ENCODE results near the gene GCGR. TPM values are rescaled to one million over a fixed set of nuclear protein-coding genes. Genes with fewer than 3 reads are reported as not detected.
A peak's percentile ranks its signal among the peaks of the same experiment; 100 is the strongest.
"Not testable (repeated sequence)": the region's sequence is repeated elsewhere in the genome, so short reads cannot be mapped to it uniquely, and the experiment has no call there.

Gene GCGR
- total RNA-seq, 1 donor from 2014 or later, result not detected

- no peak for DNase-seq (ENCODE audit: low spot score)
- Histone ChIP-seq H3K9me3 (ENCODE audit: low read depth) (no peaks in the 10 kb centered on the region), H3K9ac (no peak overlapping the region), H3K4me1 (no peaks in the 10 kb centered on the region), H4K20me1 (ENCODE audit: low read depth) (no peaks in the 10 kb centered on the region), H3K4me3 (no peak overlapping the region), H3F3A (ENCODE audit: low read depth) (peaks cover 11% of the 10 kb centered on the region), H3K27me3 (no peaks in the 10 kb centered on the region), H3K36me3 (no peaks in the 10 kb centered on the region), H3K79me2 (ENCODE audit: low read depth) (peaks cover 8% of the 10 kb centered on the region), H3K27ac (no peak overlapping the region), H2AFZ (replicated peaks) (no peak overlapping the region), H3K4me2 (no peak overlapping the region)
- H3K9me3 Mint-ChIP-seq, result no peaks in the 10 kb centered on the region
- no peak overlapping the region for H3K27ac Mint-ChIP-seq
- H3K27me3 Mint-ChIP-seq (ENCODE audit: insufficient read depth, low read depth), result peaks cover 7% of the 10 kb centered on the region
- H3K4me1 Mint-ChIP-seq, result no peaks in the 10 kb centered on the region
- no peak for TF ChIP-seq EZH2phosphoT487 (IDR thresholded peaks at IDR 0.05)
- no peak for TF ChIP-seq CTCF (IDR thresholded peaks at IDR 0.05)
- H3K4me3 Mint-ChIP-seq, result no peak overlapping the region
- peaks cover 3% of the 10 kb centered on the region for H3K36me3 Mint-ChIP-seq
Observed at GRCh38 chr17:81839301-81839700, 35.4 kb downstream of the GCGR start.

GRCh38 chr17:81840059-81840458 lies 36.1 kb downstream of the GCGR start:
- H3K27ac Mint-ChIP-seq; DNase-seq (ENCODE audit: low spot score); H3K9me3 Mint-ChIP-seq; H3K36me3 ChIP-seq; H3K4me1 Mint-ChIP-seq; H3K4me1 ChIP-seq; H3K27me3 ChIP-seq; H3K4me3 ChIP-seq; H3K27ac ChIP-seq; H3K79me2 ChIP-seq (ENCODE audit: low read depth); H3K27me3 Mint-ChIP-seq (ENCODE audit: insufficient read depth, low read depth); H3K4me2 ChIP-seq; H2AFZ ChIP-seq (replicated peaks); H3K36me3 Mint-ChIP-seq; H3K9ac ChIP-seq; H3K4me3 Mint-ChIP-seq; H3K9me3 ChIP-seq (ENCODE audit: low read depth); H4K20me1 ChIP-seq (ENCODE audit: low read depth): not testable (repeated sequence)
- peaks cover 11% of the 10 kb centered on the region for H3F3A ChIP-seq (ENCODE audit: low read depth)

- Histone ChIP-seq H3K4me1 (no peaks in the 10 kb centered on the region), H4K20me1 (ENCODE audit: low read depth) (no peaks in the 10 kb centered on the region), H3K79me2 (ENCODE audit: low read depth) (no peaks in the 10 kb centered on the region), H3K4me3 (no peak overlapping the region), H3K9me3 (ENCODE audit: low read depth) (no peaks in the 10 kb centered on the region), H3K9ac (no peak overlapping the region), H2AFZ (replicated peaks) (no peak overlapping the region), H3K27ac (peak overlapping the region; percentile 67), H3K4me2 (no peak overlapping the region), H3K36me3 (no peaks in the 10 kb centered on the region), H3K27me3 (no peaks in the 10 kb centered on the region), H3F3A (ENCODE audit: low read depth) (peaks cover 11% of the 10 kb centered on the region)
- Mint-ChIP-seq H3K36me3 (peaks cover 3% of the 10 kb centered on the region), H3K9me3 (no peaks in the 10 kb centered on the region), H3K4me1 (no peaks in the 10 kb centered on the region), H3K27me3 (ENCODE audit: insufficient read depth, low read depth) (peaks cover 7% of the 10 kb centered on the region), H3K27ac (no peak overlapping the region), H3K4me3 (no peak overlapping the region)
- no peak for TF ChIP-seq EZH2 (IDR thresholded peaks at IDR 0.05)
- no peak for TF ChIP-seq CTCF (IDR thresholded peaks at IDR 0.05)
- TF ChIP-seq EZH2phosphoT487 (IDR thresholded peaks at IDR 0.05), result no peak
- peak; percentile 51 for DNase-seq (ENCODE audit: low spot score)
Observed at GRCh38 chr17:81840826-81841778, 37.2 kb downstream of the GCGR start.

GRCh38 chr17:81841866-81842265 lies 37.9 kb downstream of the GCGR start:
- Histone ChIP-seq H3K4me3 (no peak overlapping the region), H3K4me1 (no peaks in the 10 kb centered on the region), H3K36me3 (no peaks in the 10 kb centered on the region), H3F3A (ENCODE audit: low read depth) (peaks cover 11% of the 10 kb centered on the region), H3K27me3 (no peaks in the 10 kb centered on the region), H3K9ac (no peak overlapping the region), H3K27ac (peak overlapping the region; percentile 31), H4K20me1 (ENCODE audit: low read depth) (no peaks in the 10 kb centered on the region), H2AFZ (replicated peaks) (no peak overlapping the region), H3K9me3 (ENCODE audit: low read depth) (no peaks in the 10 kb centered on the region), H3K79me2 (ENCODE audit: low read depth) (no peaks in the 10 kb centered on the region), H3K4me2 (no peak overlapping the region)
- no peak for TF ChIP-seq CTCF (IDR thresholded peaks at IDR 0.05)
- TF ChIP-seq EZH2phosphoT487 (IDR thresholded peaks at IDR 0.05), result no peak
- no peak for TF ChIP-seq EZH2 (IDR thresholded peaks at IDR 0.05)
- Mint-ChIP-seq H3K4me1 (no peaks in the 10 kb centered on the region), H3K36me3 (peaks cover 6% of the 10 kb centered on the region), H3K9me3 (no peaks in the 10 kb centered on the region), H3K4me3 (no peak overlapping the region), H3K27me3 (ENCODE audit: insufficient read depth, low read depth) (peaks cover 7% of the 10 kb centered on the region), H3K27ac (peak overlapping the region; percentile 42)
- no peak for DNase-seq (ENCODE audit: low spot score)
